IMR-90 (cell line): ENCODE measurements around the gene CECR2. TPM values are rescaled to one million over a fixed set of nuclear protein-coding genes. Genes with fewer than 3 reads are reported as not detected.
"Not testable (repeated sequence)": the region's sequence is repeated elsewhere in the genome, so short reads cannot be mapped to it uniquely, and the experiment has no call there.

ENCODE experiments used
- ATAC-seq: fragments of 200-7000 bp; cut with Tn5 transposase; 2 replicates; pipeline ENCODE4 v1.9.1; 2020; ENCODE audit warnings: low read depth, mild to moderate bottlenecking, moderate library complexity
- BruUV-seq: library from RNA; stranded (reverse); fragments of 400-500 nt; replicated peaks from 2 replicates; lab custom pipeline; 2021; lab: Mats Ljungman, UMichigan
- CTCF ChIA-PET: fragments of 300-600 bp; formaldehyde crosslinking; extraction: SDS; loops from one replicate; lab custom pipeline; 2021; ENCODE audit warnings: antibody characterized with exemption; lab: Yijun Ruan, JAX
- POLR2A ChIA-PET: fragments of 300-600 bp; sonication (Branson Sonifier 250); formaldehyde crosslinking; loops from one replicate; lab custom pipeline; 2022; ENCODE audit warnings: antibody characterized with exemption; ENCODE audit not compliant: unreplicated experiment; lab: Charles Lee
- DNase-seq: peaks from one replicate; pipeline ENCODE4 v3.0.0; 2013
- H2AFZ ChIP-seq: replicated peaks from 2 replicates; pipeline ENCODE3; 2013; ENCODE audit warnings: low read length, mild to moderate bottlenecking; ENCODE audit not compliant: poor library complexity
- H2AK5ac ChIP-seq: 2 replicates; pipeline ENCODE4 v1.6.1; 2013; ENCODE audit warnings: low read depth, low read length, inconsistent platforms
- H2AK9ac ChIP-seq: replicated peaks from 2 replicates; pipeline ENCODE3; 2013; ENCODE audit warnings: mild to moderate bottlenecking, low read depth, low read length, moderate library complexity; ENCODE audit not compliant: poor library complexity
- H2BK120ac ChIP-seq: 2 replicates; pipeline ENCODE4 v1.6.1; 2013; ENCODE audit warnings: low read depth, low read length, inconsistent platforms
- H2BK15ac ChIP-seq: 3 replicates; pipeline ENCODE4 v1.6.1; 2013; ENCODE audit warnings: low read depth, low read length, inconsistent platforms
- H2BK20ac ChIP-seq: 2 replicates; pipeline ENCODE4 v1.6.1; 2013; ENCODE audit warnings: low read depth, mild to moderate bottlenecking, inconsistent platforms, low read length, moderate library complexity
- H2BK5ac ChIP-seq: 2 replicates; pipeline ENCODE4 v1.6.1; 2013; ENCODE audit warnings: mild to moderate bottlenecking, low read depth, low read length, inconsistent platforms; ENCODE audit not compliant: poor library complexity, severe bottlenecking
- H3K14ac ChIP-seq: replicated peaks from 2 replicates; pipeline ENCODE4 v1.6.1; 2013; ENCODE audit warnings: low read depth, low read length, inconsistent platforms
- H3K18ac ChIP-seq: 2 replicates; pipeline ENCODE4 v1.6.1; 2013; ENCODE audit warnings: low read depth, low read length, control low read depth
- H3K23ac ChIP-seq: 2 replicates; pipeline ENCODE4 v1.6.1; 2013; ENCODE audit warnings: low read depth, low read length, inconsistent platforms
- H3K27ac ChIP-seq: 2 replicates; pipeline ENCODE4 v1.5.1; 2013; ENCODE audit warnings: mild to moderate bottlenecking, control low read depth, low read length; ENCODE audit not compliant: insufficient read depth
- H3K27me3 ChIP-seq: 2 replicates; pipeline ENCODE4 v1.6.1; 2013; ENCODE audit warnings: low read length; ENCODE audit not compliant: control insufficient read depth, insufficient read depth
- H3K36me3 ChIP-seq: 2 replicates; pipeline ENCODE4 v1.6.1; 2013; ENCODE audit warnings: low read length, mixed read lengths; ENCODE audit not compliant: control insufficient read depth, insufficient read depth
- H3K4ac ChIP-seq: 2 replicates; pipeline ENCODE4 v1.6.1; 2013; ENCODE audit warnings: low read depth, low read length, inconsistent platforms
- H3K4me1 ChIP-seq: 2 replicates; pipeline ENCODE4 v1.6.1; 2013; ENCODE audit warnings: low read length, mixed read lengths; ENCODE audit not compliant: control insufficient read depth, insufficient read depth
- H3K4me2 ChIP-seq: 2 replicates; pipeline ENCODE4 v1.6.1; 2013; ENCODE audit warnings: low read depth, mild to moderate bottlenecking, control low read depth, low read length, moderate library complexity
- H3K4me3 ChIP-seq: 2 replicates; pipeline ENCODE4 v1.5.1; 2013; ENCODE audit warnings: low read depth, mild to moderate bottlenecking, control low read depth, low read length, moderate library complexity; ENCODE audit not compliant: insufficient read depth
- H3K56ac ChIP-seq: 2 replicates; pipeline ENCODE4 v1.6.1; 2013; ENCODE audit warnings: low read length, inconsistent platforms; ENCODE audit not compliant: insufficient read depth; ENCODE audit errors: extremely low read depth
- H3K79me1 ChIP-seq, 2 experiments: 2 replicates each; pipeline ENCODE4 v1.6.1; 2013; ENCODE audit warnings: low read length in 2 of 2, inconsistent platforms in 1 of 2, low read depth in 1 of 2
- H3K9ac ChIP-seq: 2 replicates; pipeline ENCODE4 v1.6.1; 2013; ENCODE audit warnings: low read depth, low read length, control low read depth
- H3K9me1 ChIP-seq: 2 replicates; pipeline ENCODE4 v1.6.1; 2013; ENCODE audit warnings: low read length, inconsistent platforms; ENCODE audit not compliant: insufficient read depth
- H3K9me3 ChIP-seq: 2 replicates; pipeline ENCODE4 v1.6.1; 2013; ENCODE audit warnings: low read length; ENCODE audit not compliant: control insufficient read depth, insufficient read depth
- H4K20me1 ChIP-seq: 2 replicates; pipeline ENCODE4 v1.6.1; 2013; ENCODE audit warnings: low read length, inconsistent platforms; ENCODE audit not compliant: insufficient read depth
- H4K5ac ChIP-seq: 2 replicates; pipeline ENCODE4 v1.6.1; 2013; ENCODE audit warnings: mild to moderate bottlenecking, low read depth, low read length, control low read depth
- H4K8ac ChIP-seq, 2 experiments: 2 replicates each; pipeline ENCODE4 v1.6.1; 2013; ENCODE audit warnings: low read depth in 2 of 2, low read length in 2 of 2, control low read depth in 1 of 2, inconsistent platforms in 1 of 2
- H4K91ac ChIP-seq: 2 replicates; pipeline ENCODE4 v1.6.1; 2013; ENCODE audit warnings: low read depth, low read length, inconsistent platforms; ENCODE audit not compliant: insufficient read depth
- WGBS, 2 experiments: methylation state at CpG; one replicate each; pipeline versions ENCODE4 v1.1.5 to v1.1.7; 2013; ENCODE audit warnings: missing lambda C conversion rate in 2 of 2; ENCODE audit not compliant: insufficient read length in 1 of 2; ENCODE audit errors: extremely low coverage in 2 of 2; 5-methylcytosine and 5-hydroxymethylcytosine counted together
- dilution Hi-C: fragments of 300-500 bp; cut with HindIII; formaldehyde crosslinking; loops from one replicate; pipeline ENCODE4 v1.14.3; 2018; ENCODE audit warnings: low sequenced_read_pairs; ENCODE audit not compliant: unreplicated experiment
- in situ Hi-C: fragments of 300-500 bp; cut with MboI; formaldehyde crosslinking; loops from 3 replicates; pipeline ENCODE4 v1.14.3; 2019; ENCODE audit warnings: low sequenced_read_pairs, inconsistent platforms, mixed read lengths
- intact Hi-C: fragments of 100-400 bp; cut with micrococcal nuclease; formaldehyde crosslinking; loops from 2 replicates; pipeline ENCODE4 v1.10.0; 2022
- polyA plus RNA-seq, 3 experiments: library from polyadenylated mRNA; depleted of rRNA; stranded (reverse); fragments of >200 nt; gene quantifications; 2 replicates each; pipeline ENCODE4 v1.2.3, GENCODE V29; 2012; ENCODE audit warnings: low replicate concordance in 1 of 3
- total RNA-seq: library from RNA; depleted of rRNA; stranded (reverse); fragments of >200 nt; gene quantifications from 2 replicates; pipeline ENCODE4 v1.2.3, GENCODE V29; 2012

CECR2 gene
- total and polyA plus RNA-seq, 2 of the 4 experiments (the other 2 are of a cell fraction), result under 0.01 TPM; not detected in 1

DNA sequence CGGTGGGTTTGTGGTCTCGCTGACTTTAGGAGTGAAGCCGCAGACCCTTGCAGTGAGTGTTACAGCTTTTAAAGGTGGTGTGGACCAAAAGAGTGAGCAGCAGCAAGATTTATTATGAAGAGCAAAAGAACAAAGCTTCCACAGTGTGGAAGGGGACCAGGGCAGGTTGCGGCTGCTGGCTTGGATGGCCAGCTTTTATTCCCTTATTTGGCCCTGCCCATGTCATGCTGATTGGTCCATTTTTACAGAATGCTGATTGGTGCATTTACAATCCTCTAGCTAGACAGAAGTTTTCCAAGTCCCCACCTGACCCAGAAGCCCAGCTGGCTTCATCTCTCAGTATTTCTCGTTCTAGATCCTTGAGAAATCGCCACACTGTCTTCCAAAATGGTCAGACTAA is 58.3 kb downstream of the CECR2 start:
- not testable (repeated sequence) for DNase-seq, BruUV-seq
- 50% methylated on average over 2 of the region's 6 CpGs; no CpG with 5 or more reads in 1 of the 2 experiments for WGBS, 2 experiments

More for the DNA sequence above, 58.3 kb downstream of the CECR2 start:
- H4K5ac ChIP-seq, H3K56ac ChIP-seq, H3K9me3 ChIP-seq, H3K79me1 ChIP-seq, H2AFZ ChIP-seq, H3K18ac ChIP-seq, H3K14ac ChIP-seq, H3K4me2 ChIP-seq, H3K9me1 ChIP-seq, H2BK5ac ChIP-seq, intact Hi-C loops, H2BK15ac ChIP-seq, H3K9ac ChIP-seq, POLR2A ChIA-PET, H4K8ac ChIP-seq, H3K4me1 ChIP-seq, H2BK20ac ChIP-seq, dilution Hi-C loops, H2AK5ac ChIP-seq, H3K27me3 ChIP-seq, H4K20me1 ChIP-seq, H3K4ac ChIP-seq, H3K36me3 ChIP-seq, H2AK9ac ChIP-seq, in situ Hi-C loops, H4K91ac ChIP-seq, H3K23ac ChIP-seq, ATAC-seq, H3K27ac ChIP-seq, CTCF ChIA-PET, H3K4me3 ChIP-seq, H2BK120ac ChIP-seq: not testable (repeated sequence)
